Loucy (cell line): ENCODE data around the gene TRIP4.

Experiments used
- CTCF ChIP-seq: fragments of 200-600 bp; sonication (generic); conservative IDR thresholded peaks from 2 replicates; pipeline ENCODE4 v1.5.1; 2014; ENCODE audit warnings: mild to moderate bottlenecking, antibody characterized with exemption, low read length
- EZH2phosphoT487 ChIP-seq: fragments of 200-600 bp; IDR thresholded peaks from 2 replicates; pipeline ENCODE4 v1.6.1; 2018; ENCODE audit warnings: antibody characterized with exemption, mild to moderate bottlenecking, moderate library complexity, borderline replicate concordance

- TF ChIP-seq CTCF (no peak), EZH2phosphoT487 (no peak)
Observed at GRCh38 chr15:64502151-64502550, 114.5 kb downstream of the TRIP4 start.
